ENCODE results near the gene GNS. TPM values are rescaled to one million over a fixed set of nuclear protein-coding genes. Genes with fewer than 3 reads are reported as not detected.
"Not testable (repeated sequence)": the region's sequence is repeated elsewhere in the genome, so short reads cannot be mapped to it uniquely, and the experiment has no call there.

The GNS gene
- total RNA-seq, 2 donors from 2014 or later, result 76.5 to 106 TPM

GRCh38 chr12:64782191-64782876 lies 23.1 kb upstream of the GNS start:
- peaks cover 0 to 28% of the 10 kb centered on the region in 2 donors for H3K4me1 ChIP-seq
- no peak for TF ChIP-seq CTCF (IDR thresholded peaks at IDR 0.05)
- DNase-seq (ENCODE audit: low spot score), result no peak
- H3K27ac ChIP-seq, result no peak overlapping the region
- no peaks in the 10 kb centered on the region for H3K9me3 ChIP-seq
- no peaks in the 10 kb centered on the region for H3K27me3 ChIP-seq
- H3K4me3 ChIP-seq, result peak overlapping the region in 1 of 2 donors; percentile 70
- no peaks in the 10 kb centered on the region for H3K36me3 ChIP-seq

- Histone ChIP-seq H3K9me3 (no peaks in the 10 kb centered on the region), H3K27me3 (no peaks in the 10 kb centered on the region), H3K27ac (peak overlapping the region in 1 of 2 donors; percentile 2), H3K4me1 (peaks cover 0 to 28% of the 10 kb centered on the region in 2 donors), H3K4me3 (peak overlapping the region; percentile 44 to 70), H3K36me3 (no peaks in the 10 kb centered on the region)
- TF ChIP-seq CTCF (IDR thresholded peaks at IDR 0.05), result no peak
- no peak for DNase-seq (ENCODE audit: low spot score)
These were observed 22.3 kb upstream of the GNS start for GRCh38 chr12:64781280-64782190.

- no peak for DNase-seq (ENCODE audit: low spot score)
- peak overlapping the region; percentile 2 to 35 for H3K27ac ChIP-seq
These were observed 21.5 kb upstream of the GNS start for GRCh38 chr12:64780531-64781279.

GRCh38 chr12:64780132-64780530 lies 20.9 kb upstream of the GNS start:
- peaks cover 0 to 12% of the 10 kb centered on the region in 2 donors for H3K9me3 ChIP-seq
- no peaks in the 10 kb centered on the region for H3K27me3 ChIP-seq
- peaks cover 0 to 28% of the 10 kb centered on the region in 2 donors for H3K4me1 ChIP-seq
- no peaks in the 10 kb centered on the region for H3K36me3 ChIP-seq
- peak overlapping the region; percentile 2 to 35 for H3K27ac ChIP-seq
- DNase-seq (ENCODE audit: low spot score), result no peak
- TF ChIP-seq CTCF (IDR thresholded peaks at IDR 0.05), result no peak
- peak overlapping the region; percentile 44 to 70 for H3K4me3 ChIP-seq

More at GRCh38 chr12:64780531-64781279, 21.5 kb upstream of the GNS start:
- H3K27me3 ChIP-seq, result no peaks in the 10 kb centered on the region
- H3K4me1 ChIP-seq, result peaks cover 0 to 28% of the 10 kb centered on the region in 2 donors
- TF ChIP-seq CTCF (IDR thresholded peaks at IDR 0.05), result peak in 1 of 2 donors; percentile 18
- peaks cover 0 to 8% of the 10 kb centered on the region in 2 donors for H3K9me3 ChIP-seq
- no peaks in the 10 kb centered on the region for H3K36me3 ChIP-seq
- peak overlapping the region; percentile 44 to 70 for H3K4me3 ChIP-seq

GRCh38 chr12:64779354-64779974 lies 20.3 kb upstream of the GNS start:
- H3K4me1 ChIP-seq, result peaks cover 0 to 28% of the 10 kb centered on the region in 2 donors
- no peaks in the 10 kb centered on the region for H3K36me3 ChIP-seq
- no peak for TF ChIP-seq CTCF (IDR thresholded peaks at IDR 0.05)
- no peak for DNase-seq (ENCODE audit: low spot score)
- H3K9me3 ChIP-seq, result peaks cover 0 to 19% of the 10 kb centered on the region in 2 donors
- peak overlapping the region in 1 of 2 donors; percentile 35 for H3K27ac ChIP-seq
- no peak overlapping the region for H3K4me3 ChIP-seq
- no peaks in the 10 kb centered on the region for H3K27me3 ChIP-seq

- not testable (repeated sequence) for H3K36me3 ChIP-seq; H3K27ac ChIP-seq; H3K4me1 ChIP-seq; DNase-seq (ENCODE audit: low spot score); H3K27me3 ChIP-seq; H3K4me3 ChIP-seq
- H3K9me3 ChIP-seq, result peaks cover 0 to 20% of the 10 kb centered on the region in 2 donors
These were observed 16.0 kb upstream of the GNS start for GRCh38 chr12:64775147-64775736.
